ENCODE data around the gene KCNH4.
A peak's percentile ranks its signal among the peaks of the same experiment; 100 is the strongest.
"Not testable (repeated sequence)": the region's sequence is repeated elsewhere in the genome, so short reads cannot be mapped to it uniquely, and the experiment has no call there.

KCNH4 gene

GRCh38 chr17:42189651-42189965 lies 8.7 kb upstream of the KCNH4 start:
- no peaks in the 10 kb centered on the region for H3K27me3 ChIP-seq (ENCODE audit: low read depth)
- H3K9me3 ChIP-seq, result no peaks in the 10 kb centered on the region
- in situ Hi-C loops (cut with MboI; ENCODE audit: low sequenced_read_pairs), result no loop called here
- no peak overlapping the region for H3K4me3 ChIP-seq
- peaks cover 5% of the 10 kb centered on the region for H3K4me1 ChIP-seq
- no peaks in the 10 kb centered on the region for H3K36me3 ChIP-seq (replicated peaks)
- no peak for DNase-seq (ENCODE audit: low spot score in 2 of 2)

- Histone ChIP-seq H3K9me3 (no peaks in the 10 kb centered on the region), H3K36me3 (replicated peaks) (no peaks in the 10 kb centered on the region), H3K4me3 (no peak overlapping the region), H3K27me3 (ENCODE audit: low read depth) (no peaks in the 10 kb centered on the region), H3K4me1 (peaks cover 10% of the 10 kb centered on the region)
- in situ Hi-C loops (cut with MboI; ENCODE audit: low sequenced_read_pairs), result no loop called here
- no peak for DNase-seq (ENCODE audit: low spot score in 2 of 2)
Measured at GRCh38 chr17:42188749-42189650, 8.1 kb upstream of the KCNH4 start.

- Histone ChIP-seq H3K9me3 (no peaks in the 10 kb centered on the region), H3K4me3 (no peak overlapping the region), H3K4me1 (peaks cover 10% of the 10 kb centered on the region), H3K27me3 (ENCODE audit: low read depth) (no peaks in the 10 kb centered on the region), H3K36me3 (replicated peaks) (no peaks in the 10 kb centered on the region)
- in situ Hi-C loops (cut with MboI; ENCODE audit: low sequenced_read_pairs), result no loop called here
- no peak for DNase-seq (ENCODE audit: low spot score in 2 of 2)
Measured at GRCh38 chr17:42187833-42188232, 6.9 kb upstream of the KCNH4 start.

- in situ Hi-C loops (cut with MboI; ENCODE audit: low sequenced_read_pairs); DNase-seq (ENCODE audit: low spot score in 2 of 2); H3K4me3 ChIP-seq; H3K36me3 ChIP-seq (replicated peaks); H3K9me3 ChIP-seq; H3K27me3 ChIP-seq (ENCODE audit: low read depth): not testable (repeated sequence)
- peaks cover 13% of the 10 kb centered on the region for H3K4me1 ChIP-seq
Measured at GRCh38 chr17:42186191-42186590, 5.2 kb upstream of the KCNH4 start.

- Histone ChIP-seq H3K9me3 (no peaks in the 10 kb centered on the region), H3K4me1 (peaks cover 16% of the 10 kb centered on the region), H3K27me3 (ENCODE audit: low read depth) (peaks cover 10% of the 10 kb centered on the region), H3K36me3 (replicated peaks) (no peaks in the 10 kb centered on the region), H3K4me3 (no peak overlapping the region)
- in situ Hi-C loops (cut with MboI; ENCODE audit: low sequenced_read_pairs), result no loop called here
- DNase-seq (ENCODE audit: low spot score in 2 of 2), result no peak
Measured at GRCh38 chr17:42185621-42185930, 4.6 kb upstream of the KCNH4 start.

- Histone ChIP-seq H3K4me1 (peaks cover 16% of the 10 kb centered on the region), H3K36me3 (replicated peaks) (no peaks in the 10 kb centered on the region), H3K4me3 (peak within 1 kb of the TSS; percentile 36; the same call in 1 of the 2 replicates), H3K27me3 (ENCODE audit: low read depth) (peaks cover 13% of the 10 kb centered on the region), H3K9me3 (no peaks in the 10 kb centered on the region)
- in situ Hi-C loops (cut with MboI; ENCODE audit: low sequenced_read_pairs), result no loop called here
- DNase-seq (ENCODE audit: low spot score in 2 of 2), result no peak
Measured at GRCh38 chr17:42184713-42185620, 4.0 kb upstream of the KCNH4 start, which contains the start of gene HCRT. TSS of gene HCRT (minus strand) at chr17:42185452. CDS start at chr17:42185365, 87 bp downstream.

GRCh38 chr17:42183741-42184711 lies 3.1 kb upstream of the KCNH4 start:
- DNase-seq (ENCODE audit: low spot score in 2 of 2), result peak; percentile 60 to 85
- H3K4me3 ChIP-seq, result peak overlapping the region; percentile 36
- no peaks in the 10 kb centered on the region for H3K36me3 ChIP-seq (replicated peaks)
- H3K27me3 ChIP-seq (ENCODE audit: low read depth), result peaks cover 13% of the 10 kb centered on the region
- H3K9me3 ChIP-seq, result no peaks in the 10 kb centered on the region
- H3K4me1 ChIP-seq, result peaks cover 16% of the 10 kb centered on the region
- in situ Hi-C loops (cut with MboI; ENCODE audit: low sequenced_read_pairs), result no loop called here

GRCh38 chr17:42182927-42183734 lies 2.2 kb upstream of the KCNH4 start:
- H3K9me3 ChIP-seq, result no peaks in the 10 kb centered on the region
- in situ Hi-C loops (cut with MboI; ENCODE audit: low sequenced_read_pairs), result no loop called here
- H3K4me1 ChIP-seq, result peaks cover 16% of the 10 kb centered on the region
- peaks cover 13% of the 10 kb centered on the region for H3K27me3 ChIP-seq (ENCODE audit: low read depth)
- H3K4me3 ChIP-seq, result peak overlapping the region; percentile 36
- no peaks in the 10 kb centered on the region for H3K36me3 ChIP-seq (replicated peaks)
- DNase-seq (ENCODE audit: low spot score in 2 of 2), result no peak

- Histone ChIP-seq H3K9me3 (no peaks in the 10 kb centered on the region), H3K27me3 (ENCODE audit: low read depth) (peaks cover 13% of the 10 kb centered on the region), H3K4me1 (peaks cover 16% of the 10 kb centered on the region), H3K36me3 (replicated peaks) (no peaks in the 10 kb centered on the region), H3K4me3 (no peak overlapping the region)
- in situ Hi-C loops (cut with MboI; ENCODE audit: low sequenced_read_pairs), result no loop called here
- DNase-seq (ENCODE audit: low spot score in 2 of 2), result no peak
Measured at GRCh38 chr17:42181851-42182207, 887 bp upstream of the KCNH4 start.

- peaks cover 13% of the 10 kb centered on the region for H3K27me3 ChIP-seq (ENCODE audit: low read depth)
- H3K4me3 ChIP-seq, result no peak overlapping the region
- DNase-seq (ENCODE audit: low spot score in 2 of 2), result no peak
- H3K36me3 ChIP-seq (replicated peaks), result no peaks in the 10 kb centered on the region
- peaks cover 16% of the 10 kb centered on the region for H3K4me1 ChIP-seq
- in situ Hi-C loops (cut with MboI; ENCODE audit: low sequenced_read_pairs), result no loop called here
- no peaks in the 10 kb centered on the region for H3K9me3 ChIP-seq
Measured at GRCh38 chr17:42180411-42180921, 476 bp downstream of the KCNH4 start.

- Histone ChIP-seq H3K4me1 (peaks cover 16% of the 10 kb centered on the region), H3K9me3 (no peaks in the 10 kb centered on the region), H3K27me3 (ENCODE audit: low read depth) (peaks cover 13% of the 10 kb centered on the region), H3K36me3 (replicated peaks) (no peaks in the 10 kb centered on the region), H3K4me3 (no peak overlapping the region)
- in situ Hi-C loops (cut with MboI; ENCODE audit: low sequenced_read_pairs), result no loop called here
- peak; percentile 20 to 79 for DNase-seq (ENCODE audit: low spot score in 2 of 2)
Measured at GRCh38 chr17:42179911-42180410, 981 bp downstream of the KCNH4 start.

GRCh38 chr17:42179335-42179734 lies 1.6 kb downstream of the KCNH4 start:
- Histone ChIP-seq H3K4me3 (no peak overlapping the region), H3K27me3 (ENCODE audit: low read depth) (peaks cover 13% of the 10 kb centered on the region), H3K9me3 (no peaks in the 10 kb centered on the region), H3K4me1 (peaks cover 13% of the 10 kb centered on the region), H3K36me3 (replicated peaks) (no peaks in the 10 kb centered on the region)
- in situ Hi-C loops (cut with MboI; ENCODE audit: low sequenced_read_pairs), result no loop called here
- DNase-seq (ENCODE audit: low spot score in 2 of 2), result no peak

Measured in HAP-1 (cell line).